HL-60/S4 (cell line): ENCODE results near the gene EGFL8.

Experiments
- in situ Hi-C: fragments of 300-500 bp; cut with MboI; formaldehyde crosslinking; loops from 2 replicates; pipeline ENCODE4 v1.14.3; 2022; ENCODE audit warnings: low sequenced_read_pairs

EGFL8 gene

DNA sequence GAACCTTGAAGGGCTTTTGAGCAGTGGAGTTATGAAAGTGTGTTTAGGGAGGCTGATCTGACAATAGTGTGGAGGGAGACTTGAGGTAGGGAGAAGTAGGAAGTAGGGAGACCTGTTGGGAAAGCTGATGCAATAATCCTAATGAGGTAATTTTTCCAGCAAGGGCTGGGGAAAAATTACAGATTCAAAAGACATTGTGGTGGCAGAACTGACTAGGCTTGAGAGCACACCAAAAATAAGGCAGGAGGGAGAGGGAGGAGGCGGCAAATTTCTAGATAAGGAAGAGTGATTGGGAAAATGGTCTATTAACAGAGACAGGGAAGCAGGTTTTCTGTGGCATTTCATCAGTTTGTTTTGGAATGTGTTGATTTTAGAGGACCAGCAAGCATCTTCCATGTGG lies 18.1 kb upstream of the EGFL8 start:
- in situ Hi-C loops, result no loop called here

DNA sequence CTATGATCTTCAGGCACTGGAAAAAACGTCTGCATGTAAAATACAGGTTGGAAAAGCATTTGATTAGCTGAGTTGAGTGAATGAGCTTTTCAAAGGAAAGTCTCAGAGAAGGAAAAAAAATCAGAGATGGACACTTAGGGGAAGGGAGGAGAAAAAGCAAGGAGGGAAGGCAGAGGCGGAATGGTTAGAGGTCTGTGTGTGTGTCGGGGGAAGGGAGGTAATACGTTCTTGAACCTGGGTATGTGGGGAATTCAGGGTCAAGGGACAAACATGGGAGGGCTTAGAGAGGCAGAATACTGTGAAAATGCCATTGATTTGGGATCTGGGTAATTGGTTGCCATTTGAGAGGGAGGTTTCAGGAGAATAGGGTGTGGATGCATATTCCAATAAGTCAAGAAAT lies 17.7 kb upstream of the EGFL8 start:
- in situ Hi-C loops, result no loop called here

- in situ Hi-C loops, result no loop called here
These were observed 16.8 kb upstream of the EGFL8 start for GRCh38 chr6:32147401-32148132.

DNA sequence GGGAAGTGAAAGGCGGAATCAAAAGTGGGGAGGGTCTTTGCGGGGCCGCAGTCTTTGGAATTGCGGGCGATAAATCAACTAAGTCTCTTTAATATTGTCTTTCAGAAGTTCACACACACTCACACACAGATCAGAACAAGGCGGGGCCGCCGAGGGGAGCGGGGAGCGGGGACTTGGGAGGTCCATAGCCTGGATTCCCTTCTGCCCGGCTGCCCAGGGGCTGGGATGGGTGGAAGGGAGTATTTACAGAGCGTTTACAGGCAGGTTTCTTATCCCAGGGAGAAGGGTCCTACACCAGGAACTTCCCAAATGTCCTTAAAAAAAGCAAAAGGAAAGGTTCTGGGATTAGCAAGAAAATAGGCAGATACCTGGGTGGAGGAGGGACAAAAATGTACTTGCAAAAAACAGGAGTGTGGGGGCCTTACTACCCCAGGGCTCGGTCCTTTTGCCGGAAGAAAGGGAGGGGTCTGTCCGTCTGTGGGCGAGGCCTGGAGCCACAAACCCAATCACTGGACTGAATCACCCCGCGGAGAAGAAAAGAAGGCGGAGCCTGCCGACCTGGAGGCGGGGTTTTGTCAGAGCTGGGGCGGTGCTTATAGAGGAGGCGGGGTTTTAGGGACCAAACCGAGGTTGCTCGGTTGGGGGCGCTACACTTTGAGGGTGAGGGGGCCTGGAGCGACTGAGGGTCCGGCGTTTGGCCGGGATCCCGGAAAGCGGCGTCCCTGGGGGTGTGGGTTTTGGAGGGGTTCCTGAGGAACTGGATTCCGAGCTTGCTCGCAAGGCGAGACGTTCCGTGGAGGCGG lies 15.9 kb upstream of the EGFL8 start:
- in situ Hi-C loops, result no loop called here

DNA sequence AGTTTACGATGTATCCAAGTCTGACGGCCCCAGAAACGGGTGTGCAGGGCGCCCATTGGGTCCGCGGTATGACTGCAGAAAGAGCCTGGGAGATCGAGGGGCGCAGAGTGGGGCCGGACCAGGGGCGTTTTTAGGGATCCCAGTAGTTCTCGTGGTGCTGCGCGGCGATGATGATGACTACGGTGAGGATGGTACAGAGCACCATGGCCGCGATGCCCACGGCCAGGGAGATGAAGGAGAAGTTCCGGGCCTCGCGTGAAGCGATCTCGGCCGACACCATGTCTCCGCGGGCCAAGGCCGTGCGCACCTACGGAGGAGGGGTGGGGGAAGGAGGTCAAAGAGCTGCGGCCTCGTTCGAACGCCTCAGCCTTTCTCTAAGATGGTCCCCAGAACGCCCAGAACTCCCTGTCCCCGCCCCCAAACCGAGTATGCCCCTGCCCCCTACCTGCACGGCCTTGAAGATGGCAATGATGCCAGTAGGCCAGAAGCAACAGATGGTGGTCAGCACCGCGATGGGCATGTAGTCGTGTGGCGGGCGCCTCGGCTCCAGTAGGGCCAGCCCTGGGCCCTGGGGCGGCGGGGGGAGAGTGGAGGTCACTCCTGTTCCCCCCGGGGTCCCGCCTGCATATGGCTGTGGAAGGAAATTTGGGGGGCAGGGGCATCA lies 15.2 kb upstream of the EGFL8 start:
- in situ Hi-C loops, result no loop called here

GRCh38 chr6:32149932-32150870 lies 14.2 kb upstream of the EGFL8 start:
- in situ Hi-C loops, result no loop called here

GRCh38 chr6:32151181-32151862 lies 13.1 kb upstream of the EGFL8 start:
- in situ Hi-C loops, result no loop called here

- in situ Hi-C loops, result no loop called here
These were observed 12.3 kb upstream of the EGFL8 start, which contains the start of gene PRRT1 for GRCh38 chr6:32151863-32152768. Gene PRRT1, minus strand, starts transcription at chr6:32151939. Its CDS starts 112 bp downstream, at chr6:32151827.

GRCh38 chr6:32152769-32153563 lies 11.4 kb upstream of the EGFL8 start:
- in situ Hi-C loops, result no loop called here

GRCh38 chr6:32153564-32154513 lies 10.6 kb upstream of the EGFL8 start, which contains the start of gene PPT2:
Gene PPT2, plus strand, starts transcription at chr6:32154141. Its CDS starts 454 bp downstream, at chr6:32154595.
- in situ Hi-C loops, result no loop called here

- in situ Hi-C loops, result no loop called here
These were observed 9.8 kb upstream of the EGFL8 start for GRCh38 chr6:32154514-32155161.

DNA sequence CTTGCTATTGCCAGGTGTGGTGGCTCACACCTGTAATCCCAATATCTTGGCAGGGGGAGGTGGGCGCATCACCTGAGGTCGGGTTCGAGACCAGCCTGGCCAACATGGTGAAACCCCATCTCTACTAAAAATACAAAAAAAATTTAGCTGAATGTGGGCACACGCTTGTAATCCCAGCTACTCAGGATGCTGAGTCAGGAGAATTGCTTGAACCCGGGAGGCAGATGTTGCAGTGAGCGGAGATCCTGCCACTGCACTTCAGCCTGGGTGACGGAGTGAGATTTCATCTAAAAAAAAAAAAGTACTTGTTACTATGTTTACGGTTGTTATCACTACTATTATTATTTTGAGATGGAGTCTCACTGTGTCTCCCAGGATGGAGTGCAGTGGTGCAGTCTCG lies 7.5 kb upstream of the EGFL8 start:
- in situ Hi-C loops, result no loop called here

- in situ Hi-C loops, result no loop called here
These were observed 6.3 kb upstream of the EGFL8 start for GRCh38 chr6:32158052-32158451.

GRCh38 chr6:32163559-32164258 lies 686 bp upstream of the EGFL8 start:
- in situ Hi-C loops, result no loop called here

GRCh38 chr6:32166411-32167061 lies 2.1 kb downstream of the EGFL8 start:
- in situ Hi-C loops, result no loop called here
